SK-MEL-5 (cell line): Measurements from ENCODE around the gene MAN2B2. TPM values are rescaled to one million over a fixed set of nuclear protein-coding genes. Genes with fewer than 3 reads are reported as not detected.

Experiments
- DNase-seq: peaks from one replicate; pipeline ENCODE4 v3.0.0-alpha.2; 2016; ENCODE audit warnings: low read depth, low spot score
- in situ Hi-C: cut with HindIII; loops from 2 replicates; pipeline ENCODE4 v1.10.0; 2016; ENCODE audit warnings: low sequenced_read_pairs, high pct_unique_total_duplicates, low pct_unique_long_range_greater_than_20kb
- total RNA-seq: library from RNA; depleted of rRNA; stranded (reverse); fragments of >200 nt; shearing (Covaris generic); gene quantifications from 2 replicates; pipeline ENCODE4 v1.2.3, GENCODE V29; 2014

MAN2B2 gene
- total RNA-seq, 1 experiment from 2014 or later = 12.4 TPM

- DNase-seq = no peak
- in situ Hi-C loops = no loop called here
Observed at GRCh38 chr4:6602289-6602688, 27.3 kb downstream of the MAN2B2 start.

GRCh38 chr4:6603128-6603527, 28.1 kb downstream of the MAN2B2 start:
- in situ Hi-C loops = no loop called here
- DNase-seq = no peak

GRCh38 chr4:6605114-6605513, 30.1 kb downstream of the MAN2B2 start:
- in situ Hi-C loops = no loop called here
- no peak for DNase-seq

DNA sequence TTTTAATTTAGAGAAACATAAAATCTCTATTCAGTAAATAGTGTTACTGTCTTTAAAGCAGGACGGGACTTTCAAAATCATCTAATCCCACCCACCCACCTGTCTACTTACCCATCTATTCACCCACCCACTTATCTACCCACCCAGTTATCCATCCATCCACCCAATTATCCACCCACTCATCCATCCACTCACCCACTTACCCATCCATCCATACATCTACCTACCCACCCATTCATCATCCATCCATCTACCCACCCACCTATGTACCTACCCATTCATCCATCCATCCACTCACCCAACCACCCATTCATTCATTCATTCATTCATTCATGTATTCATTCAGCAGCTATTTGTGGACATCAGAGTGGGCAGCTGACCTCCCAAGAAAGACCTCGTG, 30.6 kb downstream of the MAN2B2 start:
- in situ Hi-C loops = no loop called here
- DNase-seq = no peak

DNA sequence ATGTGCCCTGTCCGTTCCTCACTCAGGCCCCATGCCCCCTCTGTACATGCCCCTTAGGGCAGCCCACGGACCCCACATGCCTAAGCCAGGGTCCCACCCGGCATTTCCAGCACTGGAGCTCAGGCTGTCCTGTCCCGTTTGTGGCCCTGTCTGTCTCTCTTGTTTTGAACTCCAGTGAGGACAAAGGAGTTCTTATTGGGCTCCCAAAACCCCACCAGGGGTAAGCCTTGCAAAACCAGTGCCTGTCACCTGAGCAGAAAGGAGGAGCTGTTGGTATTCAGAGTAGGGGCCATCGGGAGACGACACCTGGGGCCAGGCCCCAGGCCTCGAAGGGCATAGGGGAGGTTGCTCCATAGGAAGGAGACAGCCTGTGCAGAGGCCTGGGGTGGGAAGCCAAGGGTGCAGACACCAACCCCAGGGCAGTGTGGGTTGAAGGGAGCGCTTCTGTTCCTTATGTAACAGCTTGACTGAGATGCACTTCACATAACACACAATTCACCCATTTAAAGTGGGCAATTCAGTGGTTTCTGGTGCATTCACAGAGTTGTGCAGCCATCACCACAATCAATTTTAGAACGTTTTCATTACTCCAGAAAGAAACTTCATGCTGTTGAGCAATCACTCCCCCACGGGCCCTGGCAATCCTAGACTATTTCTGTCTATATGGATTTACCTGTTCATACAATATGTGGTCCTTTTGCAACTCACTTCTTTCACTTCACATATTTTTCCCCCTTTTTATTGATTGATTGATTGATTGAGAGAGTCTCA, 31.7 kb downstream of the MAN2B2 start:
- in situ Hi-C loops = no loop called here
- peak; percentile 21 for DNase-seq

- in situ Hi-C loops = no loop called here
- no peak for DNase-seq
Observed at GRCh38 chr4:6607368-6608055, 32.5 kb downstream of the MAN2B2 start.

DNA sequence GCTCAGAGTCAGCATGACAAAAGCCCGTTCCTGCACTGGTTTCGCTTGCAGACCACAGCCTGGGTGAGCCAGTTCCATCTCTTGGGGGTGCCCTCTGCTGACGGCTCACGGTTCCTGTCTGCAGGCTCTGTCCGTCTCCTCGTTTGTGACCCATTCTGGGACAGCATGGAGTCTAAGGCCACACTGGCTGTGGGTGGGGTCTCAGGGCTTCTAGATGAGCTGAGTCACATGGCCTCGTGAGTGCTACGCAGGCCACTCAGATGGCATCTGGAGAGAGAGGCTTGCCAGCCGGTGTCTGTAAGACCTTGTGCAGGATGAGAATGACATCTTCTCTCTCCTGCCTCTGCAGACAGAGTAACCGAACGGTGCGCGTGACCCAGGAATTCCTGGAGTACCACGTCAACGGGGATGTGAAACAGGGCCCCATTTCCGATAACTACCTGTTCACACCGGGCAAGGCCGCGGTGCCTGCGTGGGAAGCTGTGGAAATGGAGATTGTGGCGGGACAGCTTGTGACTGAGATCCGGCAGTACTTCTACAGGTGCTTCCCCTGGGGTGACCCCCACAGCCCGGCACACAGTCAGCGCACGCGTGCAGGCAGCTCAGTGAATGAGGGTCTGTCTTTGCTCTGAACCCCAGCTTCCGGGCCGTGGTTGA, 33.9 kb downstream of the MAN2B2 start:
- in situ Hi-C loops = no loop called here
- no peak for DNase-seq

DNA sequence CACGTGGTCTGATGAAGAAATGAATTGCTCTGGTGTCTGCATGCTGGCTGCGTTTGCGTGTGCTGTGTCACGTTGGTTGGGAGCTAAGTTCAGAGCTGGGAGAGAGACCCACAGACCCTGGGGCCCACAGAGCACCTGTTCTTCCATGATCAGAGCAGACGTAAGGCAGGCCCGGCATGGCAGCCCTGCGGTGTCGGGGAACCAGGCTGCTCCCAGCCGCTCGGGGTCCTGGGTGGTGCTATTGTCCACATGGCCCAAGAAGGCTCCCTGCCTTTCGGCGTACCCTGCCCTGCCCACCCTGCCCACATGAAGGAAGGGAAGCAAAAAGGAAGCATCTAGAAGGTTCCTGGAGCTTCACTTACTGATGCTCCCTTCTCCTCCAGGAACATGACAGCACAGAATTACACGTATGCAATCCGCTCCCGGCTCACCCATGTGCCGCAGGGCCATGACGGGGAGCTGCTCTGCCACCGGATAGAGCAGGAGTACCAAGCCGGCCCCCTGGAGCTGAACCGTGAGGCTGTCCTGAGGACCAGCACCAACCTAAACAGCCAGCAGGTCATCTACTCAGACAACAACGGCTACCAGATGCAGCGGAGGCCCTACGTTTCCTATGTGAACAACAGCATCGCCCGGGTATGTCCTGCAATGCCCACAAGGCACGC, 34.6 kb downstream of the MAN2B2 start:
- DNase-seq = no peak
- in situ Hi-C loops = no loop called here

GRCh38 chr4:6610856-6611430, 36.0 kb downstream of the MAN2B2 start:
- DNase-seq = no peak
- in situ Hi-C loops = no loop called here

DNA sequence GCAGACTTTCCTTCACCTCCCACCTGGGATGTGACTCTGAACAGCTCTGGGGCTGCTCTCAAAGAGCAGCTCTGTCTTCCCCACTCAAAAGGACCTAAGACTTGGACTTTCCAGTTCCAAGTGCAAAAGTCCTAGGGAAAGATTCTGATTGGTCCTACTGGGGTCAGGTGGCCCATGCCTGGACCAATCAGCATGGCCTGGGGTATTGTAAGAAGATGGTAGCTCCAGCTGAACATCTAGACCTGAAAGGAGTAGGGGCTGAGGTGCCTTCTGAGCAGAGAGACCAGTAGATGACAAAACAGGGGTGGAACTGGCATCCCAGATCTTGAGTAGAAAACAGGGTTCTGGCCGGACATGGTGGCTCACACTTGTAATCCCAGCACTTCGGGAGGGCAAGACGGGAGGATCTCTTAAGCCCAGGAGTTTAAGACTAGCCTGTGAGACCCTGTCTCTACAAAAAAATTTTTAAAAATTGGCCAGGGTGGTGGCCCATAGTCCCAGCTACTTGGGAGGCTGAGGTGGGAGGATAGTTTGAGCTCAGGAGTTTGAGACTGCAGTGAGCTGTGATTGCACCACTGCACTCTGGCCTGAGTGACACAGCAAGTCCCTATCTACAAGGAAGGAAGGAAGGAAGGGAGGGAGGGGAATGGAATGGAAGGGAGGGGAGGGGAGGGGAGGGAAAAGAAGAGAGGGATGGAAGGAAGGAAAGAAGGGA, 38.1 kb downstream of the MAN2B2 start:
- in situ Hi-C loops = no loop called here
- no peak for DNase-seq

GRCh38 chr4:6613676-6614651, 39.0 kb downstream of the MAN2B2 start:
- in situ Hi-C loops = no loop called here
- DNase-seq = no peak

DNA sequence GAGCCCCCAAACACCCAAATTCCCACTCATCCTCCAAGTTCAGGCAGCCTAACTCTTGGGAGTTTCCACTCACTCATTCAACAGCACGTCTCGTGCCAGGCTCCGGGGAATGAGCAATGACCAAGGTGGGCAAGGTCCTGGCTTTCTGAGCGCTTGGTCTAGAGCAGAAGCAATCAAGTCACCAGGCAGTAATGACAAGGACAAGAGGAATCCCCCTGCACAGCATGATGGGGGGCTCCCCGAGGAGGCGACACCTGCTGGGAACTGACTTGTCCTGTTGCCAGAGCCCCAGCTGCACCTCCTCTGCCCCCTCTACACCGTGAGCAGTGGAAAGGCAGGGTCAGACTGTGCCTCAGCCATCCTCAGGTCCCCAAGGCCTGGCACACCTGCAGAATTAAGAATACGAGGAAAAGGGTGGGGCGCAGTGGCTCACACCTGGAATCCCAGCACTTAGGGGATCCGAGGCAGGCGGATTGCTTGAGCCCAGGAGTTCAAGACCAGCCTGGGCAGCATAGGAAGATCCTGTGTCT, 39.8 kb downstream of the MAN2B2 start:
- no peak for DNase-seq
- in situ Hi-C loops = no loop called here

GRCh38 chr4:6616087-6616995, 41.4 kb downstream of the MAN2B2 start:
- no peak for DNase-seq
- in situ Hi-C loops = no loop called here

- no peak for DNase-seq
- in situ Hi-C loops = no loop called here
Observed at GRCh38 chr4:6617246-6617645, 42.3 kb downstream of the MAN2B2 start.

DNA sequence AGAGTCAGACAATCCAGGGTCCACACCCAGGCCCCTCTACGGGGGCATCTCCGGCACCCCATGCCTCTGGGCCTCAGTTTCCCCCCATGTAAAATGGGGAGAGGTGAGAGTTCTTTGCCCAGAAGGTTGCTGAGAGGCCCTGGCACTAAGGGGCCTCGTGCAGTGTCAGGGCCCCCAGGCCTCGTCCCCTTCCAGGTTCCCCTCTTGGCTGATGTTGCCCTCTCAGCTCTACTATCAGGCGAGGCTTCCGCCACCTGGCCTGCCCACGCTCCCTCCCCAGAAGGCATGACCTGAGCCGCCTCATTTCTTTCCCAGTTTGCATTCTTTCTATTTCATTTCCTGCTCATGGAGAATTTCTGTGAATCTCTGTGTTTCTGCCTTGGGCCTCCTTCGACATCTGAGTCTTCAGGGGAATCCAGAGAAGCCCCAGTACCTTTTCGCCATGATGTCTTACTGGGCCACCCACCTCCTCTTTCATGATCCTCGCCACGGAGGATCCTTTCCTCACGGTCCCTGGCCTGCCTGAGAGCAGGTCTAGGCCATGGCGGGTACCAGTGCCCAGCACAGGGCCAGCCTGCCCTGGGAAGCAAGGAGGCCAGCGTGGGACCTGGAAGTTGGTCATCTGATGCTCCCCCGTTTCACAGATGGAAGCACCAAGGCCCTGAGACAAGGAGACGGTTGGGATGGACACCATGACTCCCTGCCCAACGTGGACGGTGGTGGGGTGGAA, 43.6 kb downstream of the MAN2B2 start:
- in situ Hi-C loops = no loop called here
- DNase-seq = no peak
